Gastrocnemius medialis (tissue), 4 donors: ENCODE data around the gene RARRES2.

ENCODE experiments used
- CTCF ChIP-seq, 5 experiments: fragments of 450-650 bp in 3 of 5; fragments of 200-600 bp in 2 of 5; sonication (generic) in 2 of 5; IDR thresholded peaks in 4 of 5; conservative IDR thresholded peaks in 1 of 5; 1 replicate in 4 of 5; 2 replicates in 1 of 5; pipeline ENCODE4 v1.5.1; 2016 to 2019; ENCODE audit warnings: antibody characterized with exemption in 5 of 5, mild to moderate bottlenecking in 3 of 5, moderate library complexity in 3 of 5
- POLR2A ChIP-seq, 2 donors: fragments of 450-650 bp; IDR thresholded peaks; one replicate each; pipeline ENCODE4 v1.6.1; 2017; ENCODE audit warnings: antibody characterized with exemption in 2 of 2, mild to moderate bottlenecking in 2 of 2, moderate library complexity in 2 of 2

- no peak for TF ChIP-seq CTCF (IDR thresholded peaks at IDR 0.05 in 4 of 5, conservative IDR thresholded peaks at IDR 0.05 in 1 of 5)
- no peak for TF ChIP-seq POLR2A (IDR thresholded peaks at IDR 0.05)
These were observed 5.5 kb upstream of the RARRES2 start for GRCh38 chr7:150346922-150347321.
